HG03354 (cell line): ENCODE data around the gene ZNF609.
"Not testable (repeated sequence)": the region's sequence is repeated elsewhere in the genome, so short reads cannot be mapped to it uniquely, and the experiment has no call there.

Experiments
- ATAC-seq: cut with Tn5 transposase; IDR thresholded peaks from one replicate; pipeline ENCODE4 v1.9.1; 2021; ENCODE audit warnings: mild to moderate bottlenecking; ENCODE audit not compliant: unreplicated experiment, poor library complexity, severe bottlenecking

The ZNF609 gene

DNA sequence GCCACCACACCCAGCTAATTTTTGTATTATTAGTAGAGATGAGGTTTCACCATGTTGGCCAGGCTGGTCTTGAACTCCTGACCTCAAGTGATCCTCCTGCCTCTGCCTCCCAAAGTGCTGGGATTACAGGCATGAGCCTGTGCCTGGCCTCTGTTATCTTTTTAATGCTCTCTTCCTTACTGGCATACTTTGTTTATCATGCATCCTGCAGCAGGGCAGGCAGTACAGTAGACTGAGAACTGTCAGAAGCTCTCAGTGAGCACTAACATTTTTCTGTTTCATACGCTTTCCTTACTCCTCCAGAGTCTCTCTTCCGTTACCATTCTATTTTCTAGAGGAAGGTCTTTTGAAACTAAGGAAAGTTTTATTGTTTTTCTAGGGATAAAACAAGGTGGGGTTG is 35.6 kb downstream of the ZNF609 start:
- ATAC-seq, result not testable (repeated sequence)

DNA sequence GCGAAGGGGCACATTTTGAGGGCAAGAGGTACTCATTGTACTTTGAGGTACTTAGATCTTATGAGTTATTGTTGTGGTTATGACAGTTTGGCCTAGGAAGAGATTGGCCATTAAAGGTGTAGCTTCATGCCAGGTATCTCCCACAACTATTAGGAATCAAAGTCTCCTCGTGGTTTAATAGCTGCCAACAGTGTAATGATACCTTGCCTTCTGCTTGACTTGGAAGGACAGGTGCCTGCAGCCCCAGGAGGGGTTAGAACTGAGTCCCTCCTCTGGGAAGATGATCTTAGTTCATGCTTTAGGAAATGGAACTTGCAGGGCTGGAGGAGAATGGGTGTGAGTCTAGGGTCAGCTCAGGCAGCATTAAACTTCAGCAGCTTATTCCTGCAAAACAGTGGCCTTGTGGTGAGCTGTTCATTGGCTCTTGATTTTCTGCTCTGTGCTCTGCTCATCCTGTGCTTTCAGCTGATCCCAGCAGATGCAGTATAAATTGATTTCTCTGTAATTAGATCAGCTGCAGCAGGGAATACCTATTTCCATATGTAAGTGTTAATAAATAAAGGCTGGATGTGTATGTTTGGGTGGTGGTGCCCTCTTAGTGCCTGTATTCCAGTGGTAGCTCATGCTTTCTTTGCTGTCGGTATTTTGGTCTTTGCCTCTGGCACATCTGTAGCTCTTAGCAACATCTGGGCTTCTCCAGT is 40.5 kb downstream of the ZNF609 start:
- no peak for ATAC-seq

DNA sequence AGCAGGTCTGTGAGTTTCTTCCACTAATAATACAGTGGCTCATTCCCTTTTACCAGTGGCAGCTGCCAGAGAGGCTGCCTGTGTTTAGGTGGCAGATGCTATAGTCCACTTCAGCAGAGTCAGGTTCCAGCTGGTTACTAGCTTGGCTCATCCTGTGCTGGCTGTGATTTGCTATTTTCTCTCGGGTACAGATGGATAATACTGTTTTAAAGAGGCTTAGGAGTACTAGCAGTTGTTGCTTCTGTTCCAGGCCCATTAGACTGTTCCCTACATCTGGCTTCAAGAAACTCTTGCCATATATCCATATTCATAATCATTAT is 41.0 kb downstream of the ZNF609 start:
- ATAC-seq, result no peak

DNA sequence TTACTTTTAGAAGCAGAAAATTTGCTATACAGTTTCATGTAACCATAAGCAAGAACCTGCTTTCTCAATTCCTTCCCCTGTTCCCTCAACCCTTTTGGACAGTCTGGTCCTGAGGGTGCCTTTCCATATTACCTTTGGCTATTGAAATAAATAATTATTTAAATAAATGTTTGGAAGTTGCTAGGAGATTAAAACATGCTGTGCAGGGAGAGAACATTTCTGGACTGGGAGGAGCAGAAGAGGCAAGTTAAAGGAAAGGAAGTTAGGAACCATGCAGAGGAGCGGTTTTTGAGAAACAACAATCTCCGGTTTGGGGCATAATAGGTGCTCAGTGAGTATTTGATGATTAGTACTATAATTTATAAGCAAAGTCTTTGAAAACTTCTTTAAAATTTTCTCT is 41.8 kb downstream of the ZNF609 start:
- no peak for ATAC-seq

DNA sequence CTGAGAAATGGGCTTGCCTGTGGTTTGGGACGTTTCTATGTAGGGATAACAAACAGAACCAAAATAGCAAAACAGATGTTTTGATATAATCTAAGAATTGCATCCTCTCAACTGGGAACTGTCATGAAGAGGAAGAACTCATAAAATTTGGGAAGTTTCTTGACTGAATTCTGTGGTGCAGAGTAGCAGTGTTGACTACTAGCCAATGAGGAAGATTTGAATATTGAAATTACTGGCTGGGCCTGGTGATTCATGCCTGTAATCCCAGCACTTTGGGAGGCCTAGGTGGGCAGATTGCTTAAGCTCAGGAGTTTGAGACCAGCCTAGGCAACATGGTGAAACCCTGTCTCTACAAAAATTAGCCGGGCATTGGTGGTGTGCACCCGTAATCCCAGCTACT is 42.2 kb downstream of the ZNF609 start:
- ATAC-seq, result no peak

DNA sequence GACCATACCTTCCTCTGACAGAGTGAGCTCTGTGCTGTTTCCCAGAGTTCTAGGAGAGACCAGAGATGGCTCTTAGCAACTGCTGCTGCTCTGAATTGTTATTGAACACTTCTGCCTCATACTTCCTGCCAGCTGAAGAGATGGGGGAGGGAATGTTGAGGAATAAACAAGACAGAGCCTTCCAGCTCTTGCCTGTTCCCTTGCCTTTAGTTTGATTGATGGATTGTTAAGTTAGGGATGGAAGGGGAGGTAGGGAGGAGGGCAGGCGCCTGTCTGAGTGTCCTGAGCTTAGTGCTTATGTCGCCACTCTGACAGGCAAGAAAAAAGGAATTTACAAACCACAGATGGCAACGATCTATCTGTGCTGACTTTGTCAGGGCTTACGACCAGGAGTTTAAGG is 42.8 kb downstream of the ZNF609 start:
- ATAC-seq, result no peak

DNA sequence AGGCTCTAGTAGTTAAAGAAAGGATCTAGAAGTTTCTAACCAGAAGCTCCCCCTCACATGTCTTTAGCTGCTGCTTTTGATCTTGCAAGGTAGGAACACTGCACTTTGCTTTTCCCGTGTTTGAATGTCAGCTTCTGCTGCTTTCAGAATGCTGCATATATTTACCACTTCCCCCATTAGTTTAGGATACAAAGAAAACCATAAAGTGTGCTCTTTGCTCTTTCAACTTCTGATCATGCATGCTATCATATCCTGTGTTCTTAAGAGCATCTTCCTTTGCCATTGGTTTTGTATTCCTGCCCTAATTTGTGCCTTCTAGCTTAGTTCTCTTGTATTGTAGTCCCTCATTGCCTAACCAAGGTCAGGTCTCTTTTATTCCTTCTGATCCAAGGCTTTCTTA is 43.3 kb downstream of the ZNF609 start:
- no peak for ATAC-seq

DNA sequence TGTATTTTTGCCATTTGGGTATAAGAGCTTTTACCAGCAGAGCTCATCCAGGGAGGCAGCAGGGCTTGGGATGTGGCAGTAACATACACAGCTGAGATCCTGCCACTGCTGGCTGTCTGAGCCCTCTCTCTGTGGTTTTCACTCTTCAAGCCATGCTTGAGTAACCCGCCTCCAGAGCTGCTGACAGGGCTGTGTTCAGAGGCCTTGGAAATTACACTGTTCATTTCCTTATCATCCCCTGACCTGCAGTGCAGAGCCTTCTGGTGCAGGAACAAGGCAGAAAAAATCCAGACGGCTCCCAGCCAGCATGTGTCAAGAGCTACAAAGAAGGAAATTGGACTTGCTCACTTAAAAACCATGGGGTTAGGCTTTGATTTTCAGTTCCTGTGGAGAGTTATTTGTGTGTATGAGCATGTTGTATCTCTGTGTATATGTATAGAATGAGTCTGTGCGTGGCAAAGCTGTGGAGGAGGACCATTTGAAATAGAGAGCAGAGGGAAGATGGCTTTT is 47.0 kb downstream of the ZNF609 start:
- peak; percentile 74 for ATAC-seq

DNA sequence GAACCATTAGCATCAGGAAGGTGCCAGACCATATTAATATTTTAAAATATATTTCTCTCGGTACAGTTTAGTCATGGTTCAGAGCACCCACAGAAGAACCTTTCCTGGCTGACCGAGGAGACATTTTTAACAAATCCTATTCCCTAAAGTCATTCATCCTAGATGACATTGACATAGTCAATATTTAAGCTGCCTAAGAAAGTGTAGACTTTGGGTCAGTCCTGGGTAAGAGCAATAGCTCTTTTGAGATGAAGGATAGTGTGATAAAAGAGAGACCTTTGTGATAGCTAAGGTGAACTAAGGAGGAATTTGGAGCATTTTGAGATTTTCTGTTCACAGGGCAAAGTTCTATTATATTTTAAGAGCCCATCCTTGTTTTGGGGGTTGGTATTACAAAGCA is 47.5 kb downstream of the ZNF609 start:
- no peak for ATAC-seq

DNA sequence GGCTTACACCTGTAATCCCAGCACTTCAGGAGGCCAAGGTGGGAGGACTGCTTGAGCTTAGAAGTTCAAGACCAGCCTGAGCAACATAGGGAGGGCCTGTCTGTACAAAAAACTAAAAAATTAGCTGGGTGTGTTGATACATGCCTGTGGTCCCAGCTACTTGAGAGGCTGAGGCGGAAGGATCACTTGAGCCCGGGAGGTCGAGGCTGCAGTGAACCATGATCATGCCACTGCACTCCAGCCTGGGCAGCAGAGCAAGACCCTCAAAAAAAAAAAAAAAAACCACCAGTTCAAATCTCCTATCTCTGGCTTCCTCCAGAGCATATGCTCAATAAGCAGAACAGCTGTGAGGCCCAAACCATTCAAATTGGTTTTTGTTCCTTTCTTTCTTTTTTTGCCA is 53.4 kb downstream of the ZNF609 start:
- ATAC-seq, result no peak

DNA sequence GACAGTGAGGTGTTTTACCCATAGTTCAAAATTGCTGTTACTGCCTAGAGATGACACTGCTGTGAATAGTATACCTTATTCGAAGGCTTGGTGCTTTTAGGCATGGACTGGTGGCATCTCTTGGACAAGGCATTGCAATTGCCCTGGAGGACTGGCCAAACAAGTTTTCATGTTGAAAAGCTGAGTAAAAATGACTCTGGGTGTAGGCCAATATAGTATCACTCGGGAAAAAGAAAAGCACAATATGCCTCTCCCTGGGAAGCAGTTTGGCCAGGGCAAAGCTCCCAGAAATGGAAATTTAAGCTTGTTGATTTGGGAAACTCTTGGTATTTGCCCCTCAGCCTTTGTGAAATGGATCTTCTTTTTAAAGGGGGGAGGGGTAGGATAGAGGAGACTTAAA is 54.8 kb downstream of the ZNF609 start:
- ATAC-seq, result no peak

DNA sequence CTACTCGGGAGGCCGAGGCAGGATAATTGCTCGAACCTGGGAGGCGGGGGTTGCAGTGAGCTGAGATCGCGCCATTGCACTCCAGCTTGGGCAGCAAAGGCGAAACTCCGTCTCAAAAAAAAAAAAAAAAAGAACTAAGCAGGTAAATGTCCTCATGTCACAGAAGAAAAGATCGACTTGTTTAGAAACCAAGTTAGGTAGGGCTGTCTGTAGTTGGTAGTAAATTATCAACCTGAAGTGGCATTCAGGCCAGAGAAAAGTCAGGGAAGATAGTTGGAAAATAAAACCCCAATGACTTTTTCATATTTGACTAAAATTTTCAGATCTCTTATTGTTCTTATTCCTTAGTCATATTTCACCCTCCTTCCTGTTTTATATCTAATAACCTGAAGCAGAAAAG is 55.4 kb downstream of the ZNF609 start:
- no peak for ATAC-seq

DNA sequence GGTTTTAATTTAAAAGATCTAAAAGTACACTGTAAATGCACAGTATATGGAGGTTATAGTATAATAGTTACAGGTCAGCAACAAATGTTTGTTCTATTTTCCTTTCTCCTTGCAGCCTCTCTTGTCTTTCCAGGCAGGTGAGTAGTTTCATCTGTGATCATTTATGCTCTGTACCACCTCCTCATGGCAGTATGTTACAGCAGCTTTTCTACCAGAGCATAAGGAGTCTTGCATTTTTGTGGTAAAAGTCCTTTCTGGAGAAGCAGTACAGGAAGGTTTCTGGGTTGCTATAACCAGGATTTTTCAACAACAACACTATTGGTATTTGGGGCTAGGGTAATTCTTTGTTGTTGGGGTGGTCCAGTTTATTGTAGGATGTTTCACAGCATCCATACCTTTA is 59.5 kb downstream of the ZNF609 start:
- no peak for ATAC-seq

DNA sequence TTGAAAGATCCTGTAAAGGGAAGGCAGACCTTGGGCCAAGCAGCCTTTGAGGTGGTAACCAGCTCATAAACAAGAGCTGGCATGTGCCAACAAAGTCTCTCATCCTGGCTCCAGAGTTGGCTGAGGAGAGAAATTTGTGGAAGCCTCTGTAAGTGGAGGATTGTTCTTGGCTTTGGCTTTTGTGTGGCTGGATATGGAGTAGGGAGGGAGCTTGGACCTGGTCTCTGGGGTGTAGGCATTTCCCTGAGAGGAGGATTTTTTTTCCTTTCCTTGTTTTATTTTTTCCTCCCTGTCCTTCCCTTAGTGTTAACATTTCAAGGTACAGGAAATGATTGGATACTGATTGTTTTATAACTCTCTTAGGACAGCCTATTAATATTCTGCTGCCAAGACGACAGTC is 60.8 kb downstream of the ZNF609 start:
- ATAC-seq, result no peak

DNA sequence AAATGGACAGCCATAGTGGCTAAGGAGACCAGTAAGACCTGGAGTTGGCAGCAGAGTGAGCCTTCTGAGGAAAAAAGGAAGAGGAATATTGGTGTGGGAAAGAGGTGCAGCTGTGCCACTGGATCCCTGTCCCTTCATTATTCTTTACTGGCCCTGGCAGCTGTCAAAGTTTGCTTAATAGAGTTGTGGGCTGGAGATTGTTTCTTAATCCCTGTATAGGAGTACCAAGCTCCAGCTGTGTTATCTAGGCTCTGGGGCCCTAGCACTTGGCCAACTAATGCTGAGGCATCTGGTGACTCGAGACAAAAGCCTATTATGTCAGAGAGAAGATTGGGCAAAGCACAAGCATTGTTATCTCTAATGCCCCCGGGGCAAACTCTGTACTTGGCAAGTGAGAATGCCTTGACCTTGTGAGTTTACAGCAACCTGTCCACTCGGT is 61.4 kb downstream of the ZNF609 start:
- no peak for ATAC-seq

DNA sequence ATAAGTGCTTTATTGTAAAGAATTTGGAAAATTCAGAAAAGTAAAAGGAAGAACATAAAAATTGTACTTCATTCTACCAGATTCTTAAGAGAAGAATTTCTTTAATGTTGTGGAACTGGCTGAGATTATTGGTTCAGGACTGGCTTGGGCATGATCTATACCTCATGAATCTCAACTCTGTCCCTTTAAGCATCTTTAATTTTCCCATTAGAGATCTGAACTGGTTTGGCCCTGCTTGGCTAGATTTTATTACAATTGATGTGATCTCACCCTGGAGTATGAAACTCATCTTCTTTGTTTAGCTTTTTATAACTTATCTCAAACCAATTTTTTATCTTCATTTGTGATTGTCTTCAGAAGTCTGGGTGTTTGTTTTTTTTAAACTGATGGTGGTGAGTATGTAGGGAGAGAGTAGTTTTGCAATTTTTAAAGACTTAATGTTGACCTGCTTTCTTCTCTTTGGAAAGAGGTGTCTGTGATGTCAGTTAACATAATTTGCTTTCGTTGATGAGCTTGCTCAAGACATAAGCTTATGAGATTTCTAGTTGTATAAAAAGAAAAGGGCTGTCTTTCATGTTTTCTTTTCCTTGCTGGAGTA is 61.9 kb downstream of the ZNF609 start:
- no peak for ATAC-seq

DNA sequence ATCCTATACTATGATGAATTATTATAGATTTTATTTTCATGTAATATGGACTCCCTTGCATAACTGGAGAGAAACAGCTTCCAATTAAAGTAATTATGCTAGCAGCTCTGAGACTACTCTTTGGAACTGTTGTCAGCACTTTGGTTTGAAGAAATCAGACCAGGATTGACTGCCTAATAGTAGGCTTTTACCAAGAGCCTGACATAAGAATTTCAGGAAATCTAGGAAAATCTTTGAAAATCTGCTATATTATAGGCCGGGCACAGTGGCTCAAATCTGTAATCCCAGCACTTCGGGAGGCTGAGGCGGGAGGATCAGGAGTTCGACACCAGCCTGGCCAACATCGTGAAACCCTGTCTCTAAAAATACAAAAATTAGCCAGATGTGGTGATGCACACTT is 62.9 kb downstream of the ZNF609 start:
- ATAC-seq, result no peak

DNA sequence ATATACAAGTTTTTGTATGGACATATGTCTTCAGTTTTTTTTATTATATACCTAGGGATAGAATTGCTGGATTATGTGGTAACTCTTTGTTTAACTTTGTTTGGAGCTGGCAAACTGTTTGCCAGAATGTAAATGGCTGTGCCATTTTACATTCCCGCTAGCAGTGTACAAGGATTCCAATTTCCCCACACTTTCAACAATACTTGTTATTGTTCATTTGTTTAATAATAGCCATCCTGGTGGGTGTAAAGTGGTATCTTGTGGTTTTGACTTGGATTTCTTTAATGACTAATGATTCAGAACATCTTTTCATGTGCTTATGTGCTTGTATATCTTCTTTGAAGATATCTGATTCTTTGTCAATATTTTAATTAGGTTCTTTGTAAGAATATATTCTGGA is 64.4 kb downstream of the ZNF609 start:
- no peak for ATAC-seq

DNA sequence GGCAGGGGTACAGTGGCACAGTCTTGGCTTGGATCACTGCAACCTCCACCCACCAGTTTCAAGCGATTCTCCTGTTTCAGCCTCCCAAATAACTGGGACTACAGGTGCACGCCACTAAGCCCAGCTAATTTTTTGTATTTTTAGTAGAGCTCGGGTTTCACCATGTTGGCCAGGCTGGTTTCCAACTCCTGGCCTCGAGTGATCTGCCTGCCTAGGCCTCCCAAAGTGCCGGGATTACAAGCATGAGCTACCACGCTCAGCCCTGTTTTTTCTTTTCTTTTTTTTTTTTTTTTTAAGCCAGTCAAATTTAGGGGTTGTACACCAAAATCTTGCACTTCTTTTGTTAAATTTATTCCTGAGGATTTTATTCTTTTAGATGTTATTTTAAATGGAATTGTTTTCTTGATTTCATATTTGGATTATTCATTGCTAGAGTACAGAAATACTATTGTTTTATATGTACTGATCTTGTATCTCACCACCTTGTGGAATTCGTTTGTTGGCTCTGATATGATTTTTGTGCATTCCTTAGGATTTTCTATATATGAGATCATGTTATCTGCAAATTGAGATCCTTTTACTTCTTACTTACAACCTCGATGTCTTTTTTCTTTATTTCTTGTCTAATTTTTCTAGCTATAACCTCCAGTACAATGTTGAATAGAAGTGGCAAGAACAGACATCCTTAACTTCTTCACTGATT is 65.6 kb downstream of the ZNF609 start:
- no peak for ATAC-seq

DNA sequence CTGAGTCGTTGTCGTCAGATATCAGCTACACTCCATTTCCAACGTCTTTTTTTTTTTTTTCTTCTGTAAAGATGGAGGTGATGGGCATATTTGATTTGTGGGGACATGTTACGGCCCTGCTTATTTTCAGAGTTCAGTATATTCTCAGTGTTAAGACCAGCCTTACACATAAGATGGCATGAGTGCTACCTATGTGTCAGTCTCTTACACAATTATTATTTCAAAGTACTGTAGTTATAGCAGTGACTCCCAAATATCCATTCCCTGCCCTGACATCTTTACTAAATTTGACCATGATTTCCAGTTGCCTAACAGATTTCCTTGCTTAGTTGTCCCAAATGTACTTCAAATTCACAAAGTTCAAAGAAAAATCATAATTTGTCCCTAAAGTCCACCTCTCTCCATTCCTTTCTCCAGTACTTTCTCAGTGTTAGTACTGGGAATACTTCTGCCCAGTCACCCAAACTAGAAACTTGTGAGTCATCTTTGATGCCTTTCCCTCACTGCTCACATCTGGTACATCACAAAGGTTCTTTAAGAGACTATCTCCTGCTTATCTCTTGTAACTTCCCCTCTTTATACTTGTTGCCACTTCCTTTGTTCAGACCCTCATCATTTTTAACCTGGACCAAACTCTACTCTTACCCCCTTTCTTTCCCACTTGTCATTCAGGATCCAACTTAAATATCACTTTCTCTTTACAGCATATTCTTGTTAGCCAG is 67.0 kb downstream of the ZNF609 start:
- ATAC-seq, result no peak

DNA sequence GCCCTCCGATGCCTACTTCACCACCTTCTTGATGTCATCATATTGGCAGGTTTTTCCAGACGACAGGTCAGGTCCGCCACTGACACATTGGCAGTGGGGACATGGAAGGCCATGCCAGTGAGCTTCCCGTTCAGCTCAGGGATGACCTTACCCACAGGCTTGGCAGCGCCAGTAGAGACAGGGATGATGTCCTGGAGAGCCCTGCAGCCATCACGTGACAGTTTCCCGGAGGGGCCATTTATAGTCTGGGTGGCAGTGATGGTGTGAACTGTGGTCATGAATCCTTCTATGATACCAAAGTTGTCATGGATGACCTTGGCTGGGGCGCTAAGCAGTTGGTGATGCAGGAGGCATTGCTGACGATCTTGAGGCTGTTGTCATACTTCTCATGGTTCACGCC is 68.5 kb downstream of the ZNF609 start:
- no peak for ATAC-seq
